Ascending aorta (tissue), 2 donors: ENCODE data around the gene DNAH1. TPM values are rescaled to one million over a fixed set of nuclear protein-coding genes. Genes with fewer than 3 reads are reported as not detected.
"Not testable (repeated sequence)": the region's sequence is repeated elsewhere in the genome, so short reads cannot be mapped to it uniquely, and the experiment has no call there.

Source experiments
- DNase-seq, 2 donors: peaks; one replicate each; pipeline ENCODE4 v3.0.0-alpha.2; 2019; ENCODE audit warnings: low spot score in 2 of 2
- H3K27ac ChIP-seq, 2 donors: fragments of 200-600 bp; sonication (generic); one replicate each; pipeline ENCODE4 v1.5.1; 2016 to 2017; ENCODE audit warnings: mild to moderate bottlenecking in 1 of 2
- H3K27me3 ChIP-seq: fragments of 200-600 bp; sonication (generic); one replicate; pipeline ENCODE4 v1.5.1; 2017
- H3K36me3 ChIP-seq, 2 donors: fragments of 200-600 bp; sonication (generic); one replicate each; pipeline ENCODE4 v1.5.1; 2016
- H3K4me1 ChIP-seq, 2 donors: fragments of 200-600 bp; sonication (generic); one replicate each; pipeline ENCODE4 v1.5.1; 2016 to 2017; ENCODE audit warnings: mild to moderate bottlenecking in 1 of 2
- H3K4me3 ChIP-seq, 2 donors: fragments of 200-600 bp; sonication (generic); one replicate each; pipeline ENCODE4 v1.5.1; 2016 to 2017; ENCODE audit warnings: mild to moderate bottlenecking in 1 of 2
- H3K9me3 ChIP-seq, 2 donors: fragments of 200-600 bp; sonication (generic); one replicate each; pipeline ENCODE4 v1.5.1; 2016
- CTCF ChIP-seq, 3 experiments: fragments of 200-600 bp in 2 of 3; fragments of 450-650 bp in 1 of 3; sonication (generic) in 2 of 3; IDR thresholded peaks; one replicate each; pipeline ENCODE4 v1.5.1; 2016 to 2019; ENCODE audit warnings: antibody characterized with exemption in 3 of 3, mild to moderate bottlenecking in 1 of 3, moderate library complexity in 1 of 3
- intact Hi-C: fragments of 100-400 bp; cut with DNase I; formaldehyde crosslinking; loops from one replicate; pipeline ENCODE4 v1.15.1; 2023
- total RNA-seq: library from RNA; depleted of rRNA; stranded (reverse); fragments of >200 nt; gene quantifications from one replicate; pipeline ENCODE4 v1.1.0, GENCODE V29; 2016

DNAH1 gene
- 7.6 TPM for total RNA-seq

GRCh38 chr3:52315977-52316764 is at the start of gene DNAH1:
DNAH1 (plus strand) TSS chr3:52316319; CDS start chr3:52322443, 6,124 bp downstream.
- no peaks in the 10 kb centered on the region for H3K4me1 ChIP-seq
- no peak for DNase-seq
- no peaks in the 10 kb centered on the region for H3K27me3 ChIP-seq
- peak within 1 kb of the TSS in 1 of 2 donors; percentile 53 for H3K4me3 ChIP-seq
- H3K36me3 ChIP-seq = no peaks in the 10 kb centered on the region
- intact Hi-C loops = no loop called here
- no peaks in the 10 kb centered on the region for H3K9me3 ChIP-seq
- H3K27ac ChIP-seq = no peak within 1 kb of the TSS
- TF ChIP-seq CTCF (IDR thresholded peaks at IDR 0.05) = no peak

- no peak for TF ChIP-seq CTCF (IDR thresholded peaks at IDR 0.05)
- Histone ChIP-seq H3K27ac (no peak overlapping the region), H3K27me3 (no peaks in the 10 kb centered on the region), H3K9me3 (no peaks in the 10 kb centered on the region), H3K36me3 (peaks cover 66 to 75% of the 10 kb centered on the region in 2 donors), H3K4me1 (peaks cover 3 to 29% of the 10 kb centered on the region in 2 donors), H3K4me3 (no peak overlapping the region)
- intact Hi-C loops = no loop called here
- DNase-seq = no peak
Observed at GRCh38 chr3:52268036-52268435, 48.1 kb upstream of the DNAH1 start.

GRCh38 chr3:52269776-52270175 is 46.3 kb upstream of the DNAH1 start:
- peak overlapping the region; percentile 13 to 56 for H3K27ac ChIP-seq
- peaks cover 52 to 60% of the 10 kb centered on the region in 2 donors for H3K36me3 ChIP-seq
- intact Hi-C loops = loop anchor here (10.0 kb wide), 2 partner anchors 215 to 415 kb away; partner anchors contain the start of genes DUSP7, GNL3 and PBRM1
- H3K4me3 ChIP-seq = no peak overlapping the region
- no peaks in the 10 kb centered on the region for H3K9me3 ChIP-seq
- H3K27me3 ChIP-seq = no peaks in the 10 kb centered on the region
- TF ChIP-seq CTCF (IDR thresholded peaks at IDR 0.05) = no peak
- peaks cover 3 to 35% of the 10 kb centered on the region in 2 donors for H3K4me1 ChIP-seq
- no peak for DNase-seq

- no peak for TF ChIP-seq CTCF (IDR thresholded peaks at IDR 0.05)
Observed at GRCh38 chr3:52270252-52270754, 45.8 kb upstream of the DNAH1 start.

GRCh38 chr3:52272172-52272571 is 43.9 kb upstream of the DNAH1 start:
- peak in 1 of 2 donors; percentile 44 for DNase-seq
- H3K27me3 ChIP-seq, H3K9me3 ChIP-seq: not testable (repeated sequence)
- peak overlapping the region in 1 of 2 donors; percentile 17 for H3K4me3 ChIP-seq
- H3K36me3 ChIP-seq = peaks cover 34 to 37% of the 10 kb centered on the region in 2 donors
- peak overlapping the region; percentile 18 to 46 for H3K27ac ChIP-seq
- peaks cover 14 to 49% of the 10 kb centered on the region in 2 donors for H3K4me1 ChIP-seq
- intact Hi-C loops = loop anchor here (10.0 kb wide), 2 partner anchors 217 to 413 kb away; partner anchors contain the start of genes DUSP7, GNL3 and PBRM1

More at GRCh38 chr3:52270252-52270754, 45.8 kb upstream of the DNAH1 start:
- DNase-seq = no peak
- H3K36me3 ChIP-seq = peaks cover 49 to 56% of the 10 kb centered on the region in 2 donors
- no peak overlapping the region for H3K4me3 ChIP-seq
- peaks cover 3 to 35% of the 10 kb centered on the region in 2 donors for H3K4me1 ChIP-seq
- peak overlapping the region; percentile 13 to 56 for H3K27ac ChIP-seq
- H3K27me3 ChIP-seq = no peaks in the 10 kb centered on the region
- H3K9me3 ChIP-seq = no peaks in the 10 kb centered on the region
- intact Hi-C loops = loop anchor here (10.0 kb wide), 2 partner anchors 216 to 414 kb away; partner anchors contain the start of genes DUSP7, GNL3 and PBRM1

GRCh38 chr3:52272831-52273230 is 43.3 kb upstream of the DNAH1 start:
- Histone ChIP-seq H3K27me3 (no peaks in the 10 kb centered on the region), H3K36me3 (peaks cover 27 to 30% of the 10 kb centered on the region in 2 donors), H3K27ac (no peak overlapping the region), H3K4me1 (peaks cover 14 to 49% of the 10 kb centered on the region in 2 donors), H3K4me3 (no peak overlapping the region), H3K9me3 (no peaks in the 10 kb centered on the region)
- intact Hi-C loops = loop anchor here (10.0 kb wide), 2 partner anchors 218 to 412 kb away; partner anchors contain the start of genes DUSP7, GNL3 and PBRM1
- no peak for TF ChIP-seq CTCF (IDR thresholded peaks at IDR 0.05)
- no peak for DNase-seq

- not testable (repeated sequence) for H3K27ac ChIP-seq, H3K9me3 ChIP-seq, H3K27me3 ChIP-seq
- Histone ChIP-seq H3K4me3 (peak overlapping the region in 1 of 2 donors; percentile 91), H3K4me1 (peaks cover 14 to 53% of the 10 kb centered on the region in 2 donors), H3K36me3 (peaks cover 11% of the 10 kb centered on the region in 2 donors)
- peak in 1 of 2 donors; percentile 40 for DNase-seq
- intact Hi-C loops = loop anchor here (5.0 to 10.0 kb wide), 3 partner anchors 133 to 410 kb away; partner anchors contain the start of genes DUSP7, GNL3 and PBRM1
Observed at GRCh38 chr3:52274781-52275180, 41.3 kb upstream of the DNAH1 start.
